H1 (cell line): ENCODE measurements around the gene NOP9. TPM values are rescaled to one million over a fixed set of nuclear protein-coding genes. Genes with fewer than 3 reads are reported as not detected.

Experiments used
- CTCF ChIA-PET: fragments of 300-600 bp; sonication (Branson Sonifier 250); formaldehyde crosslinking; loops from one replicate; lab custom pipeline; 2021; ENCODE audit not compliant: partially characterized antibody; lab: Charles Lee
- POLR2A ChIA-PET: fragments of 300-600 bp; sonication (Branson Sonifier 250); formaldehyde crosslinking; loops from one replicate; lab custom pipeline; 2021; ENCODE audit warnings: inconsistent platforms; ENCODE audit not compliant: partially characterized antibody; lab: Charles Lee
- DNase-seq, 2 experiments: peaks; one replicate each; pipeline versions ENCODE4 v3.0.0 to v3.0.0-alpha.2; 2010 to 2022; ENCODE audit warnings: low spot score in 2 of 2, low read depth in 1 of 2, mixed read lengths in 1 of 2
- FAIRE-seq: peaks from 2 replicates; lab custom pipeline; 2011; peaks lifted over from hg19 to GRCh38; lab: Jason Lieb, UNC
- H2AFZ ChIP-seq: 2 replicates; pipeline ENCODE4 v1.8.1; 2012; ENCODE audit warnings: low read length, inconsistent platforms
- H2AK5ac ChIP-seq: 2 replicates; pipeline ENCODE4 v1.6.1; 2013; ENCODE audit warnings: low read depth, low read length
- H2BK120ac ChIP-seq: replicated peaks from 2 replicates; pipeline ENCODE3; 2013; ENCODE audit warnings: low read depth, low read length, inconsistent platforms
- H2BK12ac ChIP-seq: 2 replicates; pipeline ENCODE4 v1.6.1; 2013; ENCODE audit warnings: low read depth, low read length
- H2BK15ac ChIP-seq: 2 replicates; pipeline ENCODE4 v1.6.1; 2013; ENCODE audit warnings: low read length
- H2BK20ac ChIP-seq: 2 replicates; pipeline ENCODE4 v1.6.1; 2013; ENCODE audit warnings: low read length
- H2BK5ac ChIP-seq: 2 replicates; pipeline ENCODE4 v1.6.1; 2013; ENCODE audit warnings: low read depth, low read length
- H3K14ac ChIP-seq: 2 replicates; pipeline ENCODE4 v1.6.1; 2013; ENCODE audit warnings: inconsistent platforms; ENCODE audit not compliant: insufficient read length
- H3K18ac ChIP-seq: 2 replicates; pipeline ENCODE4 v1.6.1; 2013; ENCODE audit warnings: low read length; ENCODE audit errors: extremely low read depth
- H3K23ac ChIP-seq: 2 replicates; pipeline ENCODE4 v1.6.1; 2013; ENCODE audit warnings: inconsistent platforms; ENCODE audit not compliant: insufficient read length
- H3K23me2 ChIP-seq: 2 replicates; pipeline ENCODE4 v1.6.1; 2013; ENCODE audit warnings: low read depth, low read length
- H3K27ac ChIP-seq: 2 replicates; pipeline ENCODE4 v1.6.1; 2011; ENCODE audit warnings: low read depth, low read length, inconsistent platforms
- H3K27me3 ChIP-seq, 4 experiments: replicated peaks in 1 of 4; 1 replicate in 1 of 4; 2 replicates in 3 of 4; pipeline versions ENCODE4 v1.6.1 to v1.8.1; 2011 to 2013; ENCODE audit warnings: low read length in 3 of 4, mild to moderate bottlenecking in 3 of 4, inconsistent platforms in 2 of 4, mixed read lengths in 2 of 4, moderate library complexity in 1 of 4; ENCODE audit not compliant: control insufficient read depth in 3 of 4, insufficient read depth in 3 of 4; ENCODE audit errors: extremely low read depth in 1 of 4
- H3K36me3 ChIP-seq, 4 experiments: 2 replicates each; pipeline versions ENCODE4 v1.6.1 to v1.8.1; 2011 to 2013; ENCODE audit warnings: mild to moderate bottlenecking in 4 of 4, low read length in 3 of 4, moderate library complexity in 2 of 4, control low read depth in 1 of 4, inconsistent platforms in 1 of 4; ENCODE audit not compliant: insufficient read depth in 4 of 4, control insufficient read depth in 2 of 4
- H3K4ac ChIP-seq: replicated peaks from 2 replicates; pipeline ENCODE3; 2013; ENCODE audit warnings: low read length, low read depth, mixed read lengths, inconsistent platforms; ENCODE audit not compliant: insufficient read length
- H3K4me1 ChIP-seq, 4 experiments: replicated peaks in 1 of 4; 1 replicate in 1 of 4; 2 replicates in 3 of 4; pipeline versions ENCODE4 v1.6.1 to v1.8.1; 2011 to 2013; ENCODE audit warnings: low read length in 3 of 4, inconsistent platforms in 2 of 4, mixed read lengths in 1 of 4; ENCODE audit not compliant: insufficient read depth in 4 of 4, control insufficient read depth in 3 of 4
- H3K4me2 ChIP-seq, 2 experiments: 2 replicates each; pipeline versions ENCODE4 v1.6.1 to v1.8.1; 2011 to 2013; ENCODE audit warnings: low read depth in 2 of 2, low read length in 2 of 2, control low read depth in 1 of 2, inconsistent platforms in 1 of 2, mild to moderate bottlenecking in 1 of 2; ENCODE audit not compliant: insufficient read depth in 1 of 2
- H3K4me3 ChIP-seq, 4 experiments: fragments of 200-600, 300-600 bp in 1 of 4; sonication (generic), shearing (Covaris generic), sonication (Bioruptor Twin) in 1 of 4; 2 replicates each; pipeline versions ENCODE4 v1.5.1 to v1.8.1; 2011 to 2016; ENCODE audit warnings: low read length in 4 of 4, low read depth in 3 of 4, control low read depth in 2 of 4, inconsistent platforms in 2 of 4, mild to moderate bottlenecking in 2 of 4, mixed read lengths in 1 of 4, moderate library complexity in 1 of 4; ENCODE audit not compliant: insufficient read depth in 2 of 4; ENCODE audit errors: extremely low read depth in 1 of 4
- H3K56ac ChIP-seq: replicated peaks from 2 replicates; pipeline ENCODE3; 2013; ENCODE audit warnings: low read depth, mild to moderate bottlenecking, mixed read lengths, low read length, inconsistent platforms; ENCODE audit not compliant: insufficient read length
- H3K79me1 ChIP-seq: 2 replicates; pipeline ENCODE4 v1.6.1; 2013; ENCODE audit warnings: low read depth, low read length, control low read depth
- H3K79me2 ChIP-seq, 2 experiments: 2 replicates each; pipeline versions ENCODE4 v1.6.1 to v1.8.1; 2012 to 2013; ENCODE audit warnings: low read length in 2 of 2, mild to moderate bottlenecking in 2 of 2, inconsistent platforms in 1 of 2; ENCODE audit not compliant: insufficient read depth in 2 of 2, control insufficient read depth in 1 of 2
- H3K9ac ChIP-seq, 4 experiments: replicated peaks in 1 of 4; 1 replicate in 1 of 4; 2 replicates in 3 of 4; pipeline versions ENCODE4 v1.6.1 to v1.8.1; 2011 to 2013; ENCODE audit warnings: low read depth in 3 of 4, low read length in 3 of 4, control low read depth in 2 of 4, mild to moderate bottlenecking in 2 of 4, moderate library complexity in 2 of 4, inconsistent platforms in 1 of 4; ENCODE audit errors: extremely low read depth in 1 of 4
- H3K9me3 ChIP-seq, 2 experiments: 2 replicates each; pipeline versions ENCODE4 v1.6.1 to v1.8.1; 2012 to 2013; ENCODE audit warnings: mild to moderate bottlenecking in 2 of 2, moderate library complexity in 2 of 2, control low read depth in 1 of 2, inconsistent platforms in 1 of 2, low read depth in 1 of 2, low read length in 1 of 2, mixed read lengths in 1 of 2; ENCODE audit not compliant: insufficient read depth in 2 of 2
- H4K20me1 ChIP-seq, 2 experiments: replicated peaks in 1 of 2; 2 replicates each; pipeline versions ENCODE3 to v1.8.1; 2011 to 2013; ENCODE audit warnings: inconsistent platforms in 2 of 2, low read length in 2 of 2, mild to moderate bottlenecking in 1 of 2; ENCODE audit not compliant: insufficient read depth in 2 of 2, control insufficient read depth in 1 of 2
- H4K5ac ChIP-seq: 2 replicates; pipeline ENCODE4 v1.6.1; 2013; ENCODE audit warnings: low read length, low read depth, mixed read lengths, inconsistent platforms; ENCODE audit not compliant: insufficient read length
- H4K8ac ChIP-seq: 2 replicates; pipeline ENCODE4 v1.8.0; 2013; ENCODE audit warnings: mild to moderate bottlenecking, moderate library complexity, low read length, inconsistent platforms; ENCODE audit not compliant: insufficient read depth; ENCODE audit errors: extremely low read depth
- H4K91ac ChIP-seq: replicated peaks from 2 replicates; pipeline ENCODE3; 2013; ENCODE audit warnings: low read length, mixed read lengths, inconsistent platforms; ENCODE audit not compliant: insufficient read length
- BACH1 ChIP-seq: IDR thresholded peaks from 2 replicates; pipeline ENCODE4 v1.6.1; 2012; ENCODE audit warnings: low read length, improper control_type of control experiment
- BRCA1 ChIP-seq: IDR thresholded peaks from 2 replicates; pipeline ENCODE4 v1.6.1; 2012; ENCODE audit warnings: low read depth, low read length, improper control_type of control experiment
- CBX5 ChIP-seq: fragments of 300-800, 300-1000 bp; sonication (generic); IDR thresholded peaks from 2 replicates; pipeline ENCODE4 v1.7.1; 2016; ENCODE audit warnings: antibody characterized with exemption, low read length, low read depth
- CREB1 ChIP-seq: IDR thresholded peaks from 2 replicates; pipeline ENCODE4 v1.6.1; 2012; ENCODE audit warnings: inconsistent platforms
- GABPA ChIP-seq: IDR thresholded peaks from 2 replicates; pipeline ENCODE4 v1.6.1; 2011; ENCODE audit warnings: mild to moderate bottlenecking, low read length, moderate library complexity, borderline replicate concordance; ENCODE audit not compliant: insufficient read depth
- GTF2F1 ChIP-seq: IDR thresholded peaks from 2 replicates; pipeline ENCODE4 v1.6.1; 2012; ENCODE audit warnings: low read depth, low read length, improper control_type of control experiment, borderline replicate concordance
- KDM5A ChIP-seq: fragments of 200-600 bp; IDR thresholded peaks from 2 replicates; pipeline ENCODE4 v1.7.1; 2012; ENCODE audit warnings: mild to moderate bottlenecking, low read length, inconsistent platforms, mixed read lengths
- NRF1 ChIP-seq: IDR thresholded peaks from 2 replicates; pipeline ENCODE4 v1.6.1; 2011; ENCODE audit warnings: mild to moderate bottlenecking, low read depth, low read length, improper control_type of control experiment
- RXRA ChIP-seq: IDR thresholded peaks from 2 replicates; pipeline ENCODE4 v1.6.1; 2011; ENCODE audit warnings: low read depth, mild to moderate bottlenecking, low read length, moderate library complexity; ENCODE audit not compliant: insufficient read depth
- SIRT6 ChIP-seq: IDR thresholded peaks from one replicate; pipeline ENCODE4 v1.7.1; 2012; ENCODE audit warnings: low read length, inconsistent platforms
- SUZ12 ChIP-seq: fragments of 200-600 bp; sonication (generic); IDR thresholded peaks from 2 replicates; pipeline ENCODE4 v1.6.1; 2012; ENCODE audit warnings: mild to moderate bottlenecking, inconsistent platforms, low read length, moderate library complexity, mixed read lengths
- USF2 ChIP-seq: IDR thresholded peaks from 2 replicates; pipeline ENCODE4 v1.6.1; 2011; ENCODE audit warnings: low read length, improper control_type of control experiment
- WGBS, 2 experiments: shearing (Covaris generic) in 1 of 2; methylation state at CpG; one replicate each; pipeline versions ENCODE4 v1.1.6 to v1.1.7; 2013 to 2015; ENCODE audit warnings: low lambda C conversion rate in 2 of 2, mixed read lengths in 2 of 2, inconsistent platforms in 1 of 2, low coverage in 1 of 2, missing lambda C conversion rate in 1 of 2; ENCODE audit not compliant: insufficient replicate concordance in 2 of 2, insufficient coverage in 1 of 2, insufficient read length in 1 of 2; ENCODE audit errors: extremely low coverage in 1 of 2, missing lambda C conversion rate in 1 of 2; 5-methylcytosine and 5-hydroxymethylcytosine counted together
- polyA plus RNA-seq, 7 experiments: library from polyadenylated mRNA; depleted of rRNA in 3 of 7; stranded (reverse) in 5 of 7; unstranded in 2 of 7; fragments of >200 nt in 5 of 7; fragments of 200-250 nt in 2 of 7; gene quantifications; 1 replicate in 5 of 7; 2 replicates in 1 of 7; 4 replicates in 1 of 7; pipeline versions ENCODE4 v1.2.1 to v1.2.3, GENCODE V29; 2011 to 2013; ENCODE audit warnings: missing spikeins in 2 of 7, mixed read lengths in 2 of 7
- total RNA-seq: library from RNA; stranded (reverse); fragmentation: NEBNext Ultra II Directional; extraction: Animal tissue kit (Norgen Biotek cat#: 25700); gene quantifications from 2 replicates; pipeline ENCODE4 v1.2.1, GENCODE V29; 2021

NOP9 gene
- total and polyA plus RNA-seq, 2 of the 8 experiments (the other 6 are each of a cell fraction or from before 2014, with no cell fraction given) = 17.8 to 34.8 TPM

- Histone ChIP-seq H2AFZ (no peak overlapping the region), H4K8ac (no peak overlapping the region), H2BK15ac (no peak overlapping the region), H3K4me1 (peaks cover 0 to 5% (median 0%) of the 10 kb centered on the region in 4 experiments; a peak in 2 of 7 replicates), H3K23me2 (peaks cover 8% of the 10 kb centered on the region; the same call in 1 of the 2 replicates), H3K4me2 (no peak overlapping the region), H3K79me1 (no peaks in the 10 kb centered on the region), H3K4me3 (no peak overlapping the region), H3K9ac (no peak overlapping the region), H4K20me1 (no peaks in the 10 kb centered on the region), H3K27ac (no peak overlapping the region), H2BK12ac (no peak overlapping the region), H2BK120ac (no peak overlapping the region), H3K27me3 (peaks cover 27 to 40% (median 38%) of the 10 kb centered on the region in 4 experiments), H2BK5ac (no peak overlapping the region), H3K9me3 (no peaks in the 10 kb centered on the region), H3K4ac (no peak overlapping the region), H3K56ac (no peak overlapping the region), H3K23ac (no peak overlapping the region), H3K14ac (no peak overlapping the region), H3K36me3 (no peaks in the 10 kb centered on the region), H4K5ac (no peak overlapping the region), H3K18ac (no peak overlapping the region), H2AK5ac (no peak overlapping the region), H2BK20ac (no peak overlapping the region), H3K79me2 (no peaks in the 10 kb centered on the region), H4K91ac (no peak overlapping the region)
- WGBS, 2 experiments = 94% methylated on average over 4 of the region's 4 CpGs; no CpG with 5 or more reads in 1 of the 2 experiments
- ChIA-PET POLR2A (no interaction called here), CTCF (interaction anchor here (1.0 to 27.8 kb wide), 3 partner anchors 19 to 85 kb away, joined by 4 to 664 read pairs (median 5); partner anchors contain the start of genes CBLN3 and KHNYN)
- no peak for TF ChIP-seq BACH1
- no peak for TF ChIP-seq CBX5
- TF ChIP-seq SUZ12 = no peak
- TF ChIP-seq NRF1 = no peak
- no peak for TF ChIP-seq KDM5A
- no peak for TF ChIP-seq USF2
- no peak for TF ChIP-seq CREB1
- no peak for TF ChIP-seq GTF2F1
- TF ChIP-seq SIRT6 = no peak
- no peak for TF ChIP-seq RXRA
- no peak for TF ChIP-seq GABPA
- TF ChIP-seq BRCA1 = no peak
- no peak for DNase-seq
- no peak for FAIRE-seq
These were observed 43.2 kb downstream of the NOP9 start for GRCh38 chr14:24342889-24343288.
